ENCODE data around the gene LRRC4B.

- TF ChIP-seq CTCF (conservative IDR thresholded peaks at IDR 0.05; ENCODE audit: low read depth, low read length) (no peak), POLR2A (IDR thresholded peaks at IDR 0.05; ENCODE audit: low read depth, low read length) (no peak), NFE2L2 (IDR thresholded peaks at IDR 0.05; ENCODE audit: low read depth, low read length) (no peak), RFX5 (IDR thresholded peaks at IDR 0.05; ENCODE audit: low read depth, low read length) (no peak), SMC3 (IDR thresholded peaks at IDR 0.05; ENCODE audit: low read depth, low read length) (no peak), MAFK (IDR thresholded peaks at IDR 0.05; ENCODE audit: low read depth, low read length) (no peak), BHLHE40 (IDR thresholded peaks at IDR 0.05; ENCODE audit: low read depth, low read length) (no peak)
- TF ChIP-seq, protein P1, sequence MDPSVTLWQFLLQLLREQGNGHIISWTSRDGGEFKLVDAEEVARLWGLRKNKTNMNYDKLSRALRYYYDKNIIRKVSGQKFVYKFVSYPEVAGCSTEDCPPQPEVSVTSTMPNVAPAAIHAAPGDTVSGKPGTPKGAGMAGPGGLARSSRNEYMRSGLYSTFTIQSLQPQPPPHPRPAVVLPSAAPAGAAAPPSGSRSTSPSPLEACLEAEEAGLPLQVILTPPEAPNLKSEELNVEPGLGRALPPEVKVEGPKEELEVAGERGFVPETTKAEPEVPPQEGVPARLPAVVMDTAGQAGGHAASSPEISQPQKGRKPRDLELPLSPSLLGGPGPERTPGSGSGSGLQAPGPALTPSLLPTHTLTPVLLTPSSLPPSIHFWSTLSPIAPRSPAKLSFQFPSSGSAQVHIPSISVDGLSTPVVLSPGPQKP (IDR thresholded peaks at IDR 0.05; ENCODE audit: borderline replicate concordance, low read depth, low read length), result no peak
Observed at GRCh38 chr19:50536662-50537305, 31.5 kb downstream of the LRRC4B start.

Measured in IMR-90 (cell line).